ENCODE measurements around the gene SAMD4A.

The SAMD4A gene

GRCh38 chr14:54804538-54805041, 237.7 kb downstream of the SAMD4A start:
- H3K36me3 ChIP-seq (ENCODE audit: low read length) = no peaks in the 10 kb centered on the region
- no peak overlapping the region for H2AFZ ChIP-seq (ENCODE audit: low read depth, low read length, severe bottlenecking)
- no peaks in the 10 kb centered on the region for H3F3A ChIP-seq (ENCODE audit: insufficient read depth)
- H3K9ac ChIP-seq (ENCODE audit: low read length) = no peak overlapping the region
- no peaks in the 10 kb centered on the region for H3K79me2 ChIP-seq (ENCODE audit: insufficient read depth, low read length)
- H3K9me2 ChIP-seq (replicated peaks; ENCODE audit: insufficient read depth, low read length) = no peaks in the 10 kb centered on the region
- no peak overlapping the region for H3K27ac ChIP-seq (ENCODE audit: low read depth, low read length)
- TF ChIP-seq EZH2phosphoT487 (conservative IDR thresholded peaks at IDR 0.05; ENCODE audit: low read length) = no peak
- no peak for TF ChIP-seq CTCF (IDR thresholded peaks at IDR 0.05; ENCODE audit: insufficient read depth, low read length, poor library complexity, severe bottlenecking)
- H3K4me3 ChIP-seq (ENCODE audit: insufficient read depth, low read length, poor library complexity, severe bottlenecking) = no peak overlapping the region
- H3K9me3 ChIP-seq (ENCODE audit: insufficient read depth, low read length) = no peaks in the 10 kb centered on the region
- no peaks in the 10 kb centered on the region for H3K27me3 ChIP-seq (ENCODE audit: low read length)
- H3K4me2 ChIP-seq (ENCODE audit: low read depth, low read length, poor library complexity, severe bottlenecking) = no peak overlapping the region
- H4K20me1 ChIP-seq (ENCODE audit: low read depth, low read length) = no peaks in the 10 kb centered on the region

- no peak overlapping the region for H3K4me3 ChIP-seq (ENCODE audit: insufficient read depth, low read length, poor library complexity, severe bottlenecking)
- no peaks in the 10 kb centered on the region for H3K9me2 ChIP-seq (replicated peaks; ENCODE audit: insufficient read depth, low read length)
- H3K9me3 ChIP-seq (ENCODE audit: insufficient read depth, low read length) = no peaks in the 10 kb centered on the region
- no peak overlapping the region for H2AFZ ChIP-seq (ENCODE audit: low read depth, low read length, severe bottlenecking)
- H3K27me3 ChIP-seq (ENCODE audit: low read length) = no peaks in the 10 kb centered on the region
- no peak overlapping the region for H3K9ac ChIP-seq (ENCODE audit: low read length)
- TF ChIP-seq EZH2phosphoT487 (conservative IDR thresholded peaks at IDR 0.05; ENCODE audit: low read length) (no peak), CTCF (IDR thresholded peaks at IDR 0.05; ENCODE audit: insufficient read depth, low read length, poor library complexity, severe bottlenecking) (no peak)
- H3K4me2 ChIP-seq (ENCODE audit: low read depth, low read length, poor library complexity, severe bottlenecking) = no peak overlapping the region
- H3K36me3 ChIP-seq (ENCODE audit: low read length) = no peaks in the 10 kb centered on the region
- H3K27ac ChIP-seq (ENCODE audit: low read depth, low read length) = no peak overlapping the region
- H3F3A ChIP-seq (ENCODE audit: insufficient read depth) = no peaks in the 10 kb centered on the region
- no peaks in the 10 kb centered on the region for H3K79me2 ChIP-seq (ENCODE audit: insufficient read depth, low read length)
- H4K20me1 ChIP-seq (ENCODE audit: low read depth, low read length) = no peaks in the 10 kb centered on the region
Observed at GRCh38 chr14:54805070-54805444, 238.1 kb downstream of the SAMD4A start.

GRCh38 chr14:54805445-54806322, 238.8 kb downstream of the SAMD4A start:
- H3K79me2 ChIP-seq (ENCODE audit: insufficient read depth, low read length) = no peaks in the 10 kb centered on the region
- no peaks in the 10 kb centered on the region for H4K20me1 ChIP-seq (ENCODE audit: low read depth, low read length)
- no peaks in the 10 kb centered on the region for H3K36me3 ChIP-seq (ENCODE audit: low read length)
- no peaks in the 10 kb centered on the region for H3K9me2 ChIP-seq (replicated peaks; ENCODE audit: insufficient read depth, low read length)
- no peak overlapping the region for H3K4me3 ChIP-seq (ENCODE audit: insufficient read depth, low read length, poor library complexity, severe bottlenecking)
- no peak overlapping the region for H3K9ac ChIP-seq (ENCODE audit: low read length)
- no peak overlapping the region for H3K27ac ChIP-seq (ENCODE audit: low read depth, low read length)
- H3K4me2 ChIP-seq (ENCODE audit: low read depth, low read length, poor library complexity, severe bottlenecking) = no peak overlapping the region
- TF ChIP-seq EZH2phosphoT487 (conservative IDR thresholded peaks at IDR 0.05; ENCODE audit: low read length) (no peak), CTCF (IDR thresholded peaks at IDR 0.05; ENCODE audit: insufficient read depth, low read length, poor library complexity, severe bottlenecking) (peak; percentile 89)
- no peaks in the 10 kb centered on the region for H3K27me3 ChIP-seq (ENCODE audit: low read length)
- H3F3A ChIP-seq (ENCODE audit: insufficient read depth) = no peaks in the 10 kb centered on the region
- no peak overlapping the region for H2AFZ ChIP-seq (ENCODE audit: low read depth, low read length, severe bottlenecking)
- H3K9me3 ChIP-seq (ENCODE audit: insufficient read depth, low read length) = no peaks in the 10 kb centered on the region

Data from SU-DHL-6 (cell line).